ENCODE results near the gene IZUMO1. TPM values are rescaled to one million over a fixed set of nuclear protein-coding genes. Genes with fewer than 3 reads are reported as not detected.

Gene IZUMO1
- polyA plus RNA-seq, 1 experiment: not detected

GRCh38 chr19:48757089-48757675 is 10.5 kb upstream of the IZUMO1 start:
- TF ChIP-seq CTCF (IDR thresholded peaks at IDR 0.05; ENCODE audit: low read depth, low read length): no peak

GRCh38 chr19:48756686-48757085 is 10.0 kb upstream of the IZUMO1 start:
- Histone ChIP-seq H3K4me3 (ENCODE audit: low read depth, low read length) (no peak overlapping the region), H3K9me3 (ENCODE audit: control insufficient read depth, insufficient read depth, low read length) (no peaks in the 10 kb centered on the region; the same call in 1 of the 2 replicates), H3K27me3 (ENCODE audit: control insufficient read depth, insufficient read depth, low read length) (peaks cover 31% of the 10 kb centered on the region), H3K27ac (ENCODE audit: low read depth, low read length) (no peak overlapping the region)
- no peak for TF ChIP-seq CTCF (IDR thresholded peaks at IDR 0.05; ENCODE audit: low read depth, low read length)
- ChIA-PET POLR2A (interaction anchor here (0.6 kb wide), 1 partner anchor 49 kb away, joined by 10 read pairs; no protein-coding TSS in a partner anchor), CTCF (no interaction called here)
- no peak for DNase-seq (ENCODE audit: low read depth, low spot score)

More at GRCh38 chr19:48757089-48757675, 10.5 kb upstream of the IZUMO1 start:
- Histone ChIP-seq H3K4me3 (ENCODE audit: low read depth, low read length) (no peak overlapping the region), H3K27ac (ENCODE audit: low read depth, low read length) (no peak overlapping the region), H3K9me3 (ENCODE audit: control insufficient read depth, insufficient read depth, low read length) (no peaks in the 10 kb centered on the region; the same call in 1 of the 2 replicates), H3K27me3 (ENCODE audit: control insufficient read depth, insufficient read depth, low read length) (peaks cover 31% of the 10 kb centered on the region)
- DNase-seq (ENCODE audit: low read depth, low spot score): no peak
- CTCF ChIA-PET: no interaction called here
- POLR2A ChIA-PET: interaction anchor here (0.6 kb wide), 1 partner anchor 49 kb away, joined by 10 read pairs; no protein-coding TSS in a partner anchor

GRCh38 chr19:48756212-48756611 is 9.5 kb upstream of the IZUMO1 start:
- TF ChIP-seq CTCF (IDR thresholded peaks at IDR 0.05; ENCODE audit: low read depth, low read length): no peak
- no peak overlapping the region for H3K27ac ChIP-seq (ENCODE audit: low read depth, low read length)
- H3K27me3 ChIP-seq (ENCODE audit: control insufficient read depth, insufficient read depth, low read length): peaks cover 31% of the 10 kb centered on the region
- H3K9me3 ChIP-seq (ENCODE audit: control insufficient read depth, insufficient read depth, low read length): no peaks in the 10 kb centered on the region; the same call in 1 of the 2 replicates
- POLR2A ChIA-PET: no interaction called here
- CTCF ChIA-PET: no interaction called here
- H3K4me3 ChIP-seq (ENCODE audit: low read depth, low read length): no peak overlapping the region
- DNase-seq (ENCODE audit: low read depth, low spot score): no peak

DNA sequence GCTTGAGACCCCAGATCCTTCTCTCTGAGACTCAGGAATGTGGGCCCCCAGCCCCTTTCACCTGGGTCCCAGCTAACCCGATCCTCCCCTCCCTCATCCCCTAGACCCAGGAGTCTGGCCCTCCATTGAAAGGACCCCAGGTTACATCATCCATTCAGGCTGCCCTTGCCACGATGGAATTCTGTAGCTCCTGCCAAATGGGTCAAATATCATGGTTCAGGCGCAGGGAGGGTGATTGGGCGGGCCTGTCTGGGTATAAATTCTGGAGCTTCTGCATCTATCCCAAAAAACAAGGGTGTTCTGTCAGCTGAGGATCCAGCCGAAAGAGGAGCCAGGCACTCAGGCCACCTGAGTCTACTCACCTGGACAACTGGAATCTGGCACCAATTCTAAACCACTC is 9.1 kb upstream of the IZUMO1 start:
- TF ChIP-seq CTCF (IDR thresholded peaks at IDR 0.05; ENCODE audit: low read depth, low read length): no peak
- POLR2A ChIA-PET: no interaction called here
- CTCF ChIA-PET: no interaction called here
- no peak overlapping the region for H3K4me3 ChIP-seq (ENCODE audit: low read depth, low read length)
- DNase-seq (ENCODE audit: low read depth, low spot score): no peak
- H3K9me3 ChIP-seq (ENCODE audit: control insufficient read depth, insufficient read depth, low read length): peaks cover under 1% of the 10 kb centered on the region; the same call in 1 of the 2 replicates
- H3K27ac ChIP-seq (ENCODE audit: low read depth, low read length): no peak overlapping the region
- peaks cover 29% of the 10 kb centered on the region for H3K27me3 ChIP-seq (ENCODE audit: control insufficient read depth, insufficient read depth, low read length)

DNA sequence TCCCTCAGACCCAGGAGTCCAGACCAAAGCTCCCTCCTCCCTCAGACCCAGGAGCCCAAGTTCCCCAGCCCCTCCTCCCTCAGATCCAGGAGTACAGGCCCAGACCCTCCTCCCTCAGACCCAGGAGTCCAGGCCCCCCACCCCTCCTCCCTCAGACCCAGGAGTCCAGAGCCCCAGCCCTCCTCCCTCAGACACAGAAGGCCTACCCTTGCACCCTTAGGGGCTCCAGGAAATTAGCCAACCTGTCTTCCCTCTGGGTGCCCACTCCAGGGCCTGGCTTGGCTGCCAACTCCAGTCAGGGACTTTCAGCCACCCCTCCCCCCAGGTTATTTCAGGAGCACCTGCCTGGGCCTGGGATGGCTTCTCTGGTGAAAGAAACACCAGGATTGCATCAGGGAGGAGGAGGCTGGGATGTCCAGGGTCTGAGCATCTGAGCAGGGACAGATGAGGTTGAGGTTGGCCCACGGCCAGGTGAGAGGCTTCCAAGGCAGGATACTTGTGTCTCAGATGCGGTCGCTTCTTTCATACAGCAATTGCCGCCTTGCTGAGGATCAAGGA is 8.5 kb upstream of the IZUMO1 start, which contains the start of gene FGF21:
Gene FGF21 (plus strand): TSS at position 441 of the 558 bp plus-strand sequence. CDS start 713 bp downstream, outside the sequence.
- H3K9me3 ChIP-seq (ENCODE audit: control insufficient read depth, insufficient read depth, low read length): peaks cover 5% of the 10 kb centered on the region; the same call in 1 of the 2 replicates
- DNase-seq (ENCODE audit: low read depth, low spot score): no peak
- ChIA-PET CTCF (no interaction called here), POLR2A (no interaction called here)
- TF ChIP-seq CTCF (IDR thresholded peaks at IDR 0.05; ENCODE audit: low read depth, low read length): no peak
- no peak within 1 kb of the TSS for H3K4me3 ChIP-seq (ENCODE audit: low read depth, low read length)
- no peak within 1 kb of the TSS for H3K27ac ChIP-seq (ENCODE audit: low read depth, low read length)
- H3K27me3 ChIP-seq (ENCODE audit: control insufficient read depth, insufficient read depth, low read length): peaks cover 30% of the 10 kb centered on the region
